ENCODE measurements around the gene FBXL17.

DNA sequence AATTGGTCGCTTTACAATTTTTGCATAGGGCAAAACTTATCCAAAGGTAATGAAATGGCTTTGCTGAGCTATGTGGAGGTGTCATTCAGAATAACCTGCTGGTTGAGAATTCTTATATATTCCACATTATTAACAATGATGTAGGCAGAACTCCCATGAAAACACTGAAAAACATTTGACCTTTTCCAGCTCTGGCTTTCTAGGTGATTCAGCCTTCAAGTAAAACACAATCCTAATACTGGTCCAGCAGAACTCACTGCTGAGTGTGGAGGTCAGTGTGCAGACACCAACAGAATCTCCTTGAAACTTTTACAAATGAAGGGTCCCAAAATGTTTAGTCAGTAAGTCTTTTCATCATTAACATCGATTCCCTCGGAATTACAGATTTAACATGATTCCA lies 549.2 kb downstream of the FBXL17 start:
- TF ChIP-seq POLR2A (IDR thresholded peaks at IDR 0.05) = no peak
- TF ChIP-seq, protein P1, sequence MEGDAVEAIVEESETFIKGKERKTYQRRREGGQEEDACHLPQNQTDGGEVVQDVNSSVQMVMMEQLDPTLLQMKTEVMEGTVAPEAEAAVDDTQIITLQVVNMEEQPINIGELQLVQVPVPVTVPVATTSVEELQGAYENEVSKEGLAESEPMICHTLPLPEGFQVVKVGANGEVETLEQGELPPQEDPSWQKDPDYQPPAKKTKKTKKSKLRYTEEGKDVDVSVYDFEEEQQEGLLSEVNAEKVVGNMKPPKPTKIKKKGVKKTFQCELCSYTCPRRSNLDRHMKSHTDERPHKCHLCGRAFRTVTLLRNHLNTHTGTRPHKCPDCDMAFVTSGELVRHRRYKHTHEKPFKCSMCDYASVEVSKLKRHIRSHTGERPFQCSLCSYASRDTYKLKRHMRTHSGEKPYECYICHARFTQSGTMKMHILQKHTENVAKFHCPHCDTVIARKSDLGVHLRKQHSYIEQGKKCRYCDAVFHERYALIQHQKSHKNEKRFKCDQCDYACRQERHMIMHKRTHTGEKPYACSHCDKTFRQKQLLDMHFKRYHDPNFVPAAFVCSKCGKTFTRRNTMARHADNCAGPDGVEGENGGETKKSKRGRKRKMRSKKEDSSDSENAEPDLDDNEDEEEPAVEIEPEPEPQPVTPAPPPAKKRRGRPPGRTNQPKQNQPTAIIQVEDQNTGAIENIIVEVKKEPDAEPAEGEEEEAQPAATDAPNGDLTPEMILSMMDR (IDR thresholded peaks at IDR 0.05) = no peak

Data from Peyer's patch (tissue), 4 donors.